ENCODE measurements around the gene CBX8.

- no peak for TF ChIP-seq CTCF (IDR thresholded peaks at IDR 0.05)
- no peak for TF ChIP-seq POLR2A (IDR thresholded peaks at IDR 0.05)
Measured at GRCh38 chr17:79830303-79830702, 33.4 kb upstream of the CBX8 start.
